WTC11 (cell line): ENCODE measurements around the gene ANKRD11.

ENCODE experiments used
- CBFB ChIP-seq: sonication (generic); formaldehyde crosslinking; IDR thresholded peaks from 2 replicates; pipeline ENCODE4 v1.8.1; 2022; ENCODE audit warnings: mild to moderate bottlenecking, low read depth, missing genetic modification reagents
- SMAD4 ChIP-seq: sonication (generic); formaldehyde crosslinking; IDR thresholded peaks from 2 replicates; pipeline ENCODE4 v1.8.0; 2022; ENCODE audit warnings: mild to moderate bottlenecking, missing genetic modification reagents
- TF ChIP-seq, protein P1 (sequence below): fragments of 200-600 bp; IDR thresholded peaks from 2 replicates; pipeline ENCODE4 v1.8.0; 2022; ENCODE audit warnings: antibody characterized with exemption
- TF ChIP-seq, protein P2 (sequence below): sonication (generic); formaldehyde crosslinking; IDR thresholded peaks from 2 replicates; pipeline ENCODE4 v1.8.1; 2023; ENCODE audit warnings: mild to moderate bottlenecking, missing genetic modification reagents, borderline replicate concordance
- TF ChIP-seq, protein P3 (sequence below): sonication (generic); formaldehyde crosslinking; IDR thresholded peaks from 2 replicates; pipeline ENCODE4 v1.8.1; 2022; ENCODE audit warnings: low read depth, mild to moderate bottlenecking, moderate library complexity, missing genetic modification reagents, borderline replicate concordance
- TF ChIP-seq, protein P4 (sequence below): sonication (generic); formaldehyde crosslinking; IDR thresholded peaks from 2 replicates; pipeline ENCODE4 v1.8.0; 2022; ENCODE audit warnings: mild to moderate bottlenecking, missing genetic modification reagents

DNA sequence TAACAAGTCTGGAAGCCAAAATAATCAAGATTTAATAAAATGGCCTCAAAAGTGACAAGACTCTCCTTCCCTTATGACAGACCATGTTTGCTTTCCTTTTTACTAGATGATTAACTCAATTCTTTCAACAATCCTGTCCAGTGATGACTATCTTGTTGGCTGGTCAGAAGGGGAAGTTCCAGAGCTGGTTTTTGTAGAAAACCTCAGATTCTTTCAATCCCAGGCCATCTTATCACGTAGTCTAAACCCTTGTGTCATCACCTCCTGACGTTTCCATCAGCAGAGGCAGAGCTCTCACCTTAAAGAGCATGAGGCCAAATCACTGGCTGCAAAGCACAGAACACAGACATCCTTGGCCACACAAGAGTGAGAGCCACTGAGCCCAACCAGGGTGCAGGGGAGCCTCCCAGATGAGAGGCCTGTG is 125.3 kb downstream of the ANKRD11 start:
- TF ChIP-seq CBFB (CRISPR knock-in tag) (no peak), SMAD4 (CRISPR knock-in tag) (no peak)
- TF ChIP-seq, protein P1, sequence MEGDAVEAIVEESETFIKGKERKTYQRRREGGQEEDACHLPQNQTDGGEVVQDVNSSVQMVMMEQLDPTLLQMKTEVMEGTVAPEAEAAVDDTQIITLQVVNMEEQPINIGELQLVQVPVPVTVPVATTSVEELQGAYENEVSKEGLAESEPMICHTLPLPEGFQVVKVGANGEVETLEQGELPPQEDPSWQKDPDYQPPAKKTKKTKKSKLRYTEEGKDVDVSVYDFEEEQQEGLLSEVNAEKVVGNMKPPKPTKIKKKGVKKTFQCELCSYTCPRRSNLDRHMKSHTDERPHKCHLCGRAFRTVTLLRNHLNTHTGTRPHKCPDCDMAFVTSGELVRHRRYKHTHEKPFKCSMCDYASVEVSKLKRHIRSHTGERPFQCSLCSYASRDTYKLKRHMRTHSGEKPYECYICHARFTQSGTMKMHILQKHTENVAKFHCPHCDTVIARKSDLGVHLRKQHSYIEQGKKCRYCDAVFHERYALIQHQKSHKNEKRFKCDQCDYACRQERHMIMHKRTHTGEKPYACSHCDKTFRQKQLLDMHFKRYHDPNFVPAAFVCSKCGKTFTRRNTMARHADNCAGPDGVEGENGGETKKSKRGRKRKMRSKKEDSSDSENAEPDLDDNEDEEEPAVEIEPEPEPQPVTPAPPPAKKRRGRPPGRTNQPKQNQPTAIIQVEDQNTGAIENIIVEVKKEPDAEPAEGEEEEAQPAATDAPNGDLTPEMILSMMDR: no peak
- TF ChIP-seq, protein P2, sequence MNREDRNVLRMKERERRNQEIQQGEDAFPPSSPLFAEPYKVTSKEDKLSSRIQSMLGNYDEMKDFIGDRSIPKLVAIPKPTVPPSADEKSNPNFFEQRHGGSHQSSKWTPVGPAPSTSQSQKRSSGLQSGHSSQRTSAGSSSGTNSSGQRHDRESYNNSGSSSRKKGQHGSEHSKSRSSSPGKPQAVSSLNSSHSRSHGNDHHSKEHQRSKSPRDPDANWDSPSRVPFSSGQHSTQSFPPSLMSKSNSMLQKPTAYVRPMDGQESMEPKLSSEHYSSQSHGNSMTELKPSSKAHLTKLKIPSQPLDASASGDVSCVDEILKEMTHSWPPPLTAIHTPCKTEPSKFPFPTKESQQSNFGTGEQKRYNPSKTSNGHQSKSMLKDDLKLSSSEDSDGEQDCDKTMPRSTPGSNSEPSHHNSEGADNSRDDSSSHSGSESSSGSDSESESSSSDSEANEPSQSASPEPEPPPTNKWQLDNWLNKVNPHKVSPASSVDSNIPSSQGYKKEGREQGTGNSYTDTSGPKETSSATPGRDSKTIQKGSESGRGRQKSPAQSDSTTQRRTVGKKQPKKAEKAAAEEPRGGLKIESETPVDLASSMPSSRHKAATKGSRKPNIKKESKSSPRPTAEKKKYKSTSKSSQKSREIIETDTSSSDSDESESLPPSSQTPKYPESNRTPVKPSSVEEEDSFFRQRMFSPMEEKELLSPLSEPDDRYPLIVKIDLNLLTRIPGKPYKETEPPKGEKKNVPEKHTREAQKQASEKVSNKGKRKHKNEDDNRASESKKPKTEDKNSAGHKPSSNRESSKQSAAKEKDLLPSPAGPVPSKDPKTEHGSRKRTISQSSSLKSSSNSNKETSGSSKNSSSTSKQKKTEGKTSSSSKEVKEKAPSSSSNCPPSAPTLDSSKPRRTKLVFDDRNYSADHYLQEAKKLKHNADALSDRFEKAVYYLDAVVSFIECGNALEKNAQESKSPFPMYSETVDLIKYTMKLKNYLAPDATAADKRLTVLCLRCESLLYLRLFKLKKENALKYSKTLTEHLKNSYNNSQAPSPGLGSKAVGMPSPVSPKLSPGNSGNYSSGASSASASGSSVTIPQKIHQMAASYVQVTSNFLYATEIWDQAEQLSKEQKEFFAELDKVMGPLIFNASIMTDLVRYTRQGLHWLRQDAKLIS: no peak
- TF ChIP-seq, protein P3, sequence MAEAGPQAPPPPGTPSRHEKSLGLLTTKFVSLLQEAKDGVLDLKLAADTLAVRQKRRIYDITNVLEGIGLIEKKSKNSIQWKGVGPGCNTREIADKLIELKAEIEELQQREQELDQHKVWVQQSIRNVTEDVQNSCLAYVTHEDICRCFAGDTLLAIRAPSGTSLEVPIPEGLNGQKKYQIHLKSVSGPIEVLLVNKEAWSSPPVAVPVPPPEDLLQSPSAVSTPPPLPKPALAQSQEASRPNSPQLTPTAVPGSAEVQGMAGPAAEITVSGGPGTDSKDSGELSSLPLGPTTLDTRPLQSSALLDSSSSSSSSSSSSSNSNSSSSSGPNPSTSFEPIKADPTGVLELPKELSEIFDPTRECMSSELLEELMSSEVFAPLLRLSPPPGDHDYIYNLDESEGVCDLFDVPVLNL (CRISPR knock-in tag): no peak
- TF ChIP-seq, protein P4, sequence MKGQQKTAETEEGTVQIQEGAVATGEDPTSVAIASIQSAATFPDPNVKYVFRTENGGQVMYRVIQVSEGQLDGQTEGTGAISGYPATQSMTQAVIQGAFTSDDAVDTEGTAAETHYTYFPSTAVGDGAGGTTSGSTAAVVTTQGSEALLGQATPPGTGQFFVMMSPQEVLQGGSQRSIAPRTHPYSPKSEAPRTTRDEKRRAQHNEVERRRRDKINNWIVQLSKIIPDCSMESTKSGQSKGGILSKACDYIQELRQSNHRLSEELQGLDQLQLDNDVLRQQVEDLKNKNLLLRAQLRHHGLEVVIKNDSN (CRISPR knock-in tag): no peak
